Ovary (tissue), 9 donors: ENCODE data around the gene MAN2A1. TPM values are rescaled to one million over a fixed set of nuclear protein-coding genes. Genes with fewer than 3 reads are reported as not detected.

ENCODE experiments used
- DNase-seq, 5 donors: peaks; one replicate each; pipeline ENCODE4 v3.0.0-alpha.2; 2019 to 2020
- H3K27ac ChIP-seq, 2 donors: fragments of 200-600 bp; one replicate each; pipeline versions ENCODE4 v1.5.1 to v1.8.0; 2019 to 2022
- H3K27me3 ChIP-seq: fragments of 200-600 bp; one replicate; pipeline ENCODE4 v1.8.0; 2022
- H3K36me3 ChIP-seq: fragments of 200-600 bp; sonication (generic); one replicate; pipeline ENCODE4 v1.5.1; 2019
- H3K4me1 ChIP-seq: one replicate; pipeline ENCODE4 v1.8.1; 2013; ENCODE audit warnings: mild to moderate bottlenecking, moderate library complexity; ENCODE audit not compliant: insufficient read depth
- H3K4me3 ChIP-seq: fragments of 200-600 bp; sonication (generic); one replicate; pipeline ENCODE4 v1.5.1; 2017
- H3K9me3 ChIP-seq, 2 donors: fragments of 200-600 bp in 1 of 2; sonication (generic) in 1 of 2; one replicate each; pipeline versions ENCODE4 v1.5.1 to v1.8.1; 2013 to 2019; ENCODE audit warnings: mild to moderate bottlenecking in 1 of 2, moderate library complexity in 1 of 2
- EP300 ChIP-seq: sonication (generic); formaldehyde crosslinking; IDR thresholded peaks from one replicate; pipeline ENCODE4 v1.6.1; 2017; ENCODE audit warnings: antibody characterized with exemption
- POLR2A ChIP-seq: fragments of 450-650 bp; IDR thresholded peaks from one replicate; pipeline ENCODE4 v1.6.1; 2017; ENCODE audit warnings: antibody characterized with exemption, mild to moderate bottlenecking, moderate library complexity
- WGBS, 3 donors: extraction: QIAGEN DNeasy Blood & Tissue Kit in 1 of 3; methylation state at CpG; one replicate each; pipeline versions ENCODE4 v1.1.5 to v1.1.7; 2013 to 2017; 5-methylcytosine and 5-hydroxymethylcytosine counted together
- intact Hi-C, 4 donors: fragments of 100-400 bp; cut with DNase I; formaldehyde crosslinking; loops; one replicate each; pipeline versions ENCODE4 v1.11.0 to v1.15.1; 2022 to 2023
- polyA plus RNA-seq, 2 donors: library from polyadenylated mRNA; stranded (reverse); fragments of 200-250 nt in 1 of 2; fragments of 350-450 nt in 1 of 2; fragmentation: Illumina TruSeq in 1 of 2; extraction: RNeasy Lipid Tissue Mini Kit (QIAGEN cat#74804) in 1 of 2; gene quantifications; one replicate each; pipeline ENCODE4 v1.2.3, GENCODE V29; 2013 to 2014
- total RNA-seq, 7 donors: library from RNA; depleted of rRNA in 2 of 7; stranded (reverse); fragments of >200 nt in 2 of 7; fragmentation: NEBNext Ultra II Directional in 3 of 7; extraction: Animal tissue kit (Norgen Biotek cat#: 25700) in 3 of 7; gene quantifications; one replicate each; pipeline versions ENCODE4 v1.1.0 to v1.2.4, GENCODE V29; 2016 to 2023
- TF ChIP-seq, protein P1 (sequence below), 3 donors: fragments of 450-650 bp in 2 of 3; fragments of 200-600 bp in 1 of 3; IDR thresholded peaks; one replicate each; pipeline versions ENCODE4 v1.5.1 to v1.8.0; 2016 to 2022; ENCODE audit warnings: antibody characterized with exemption in 3 of 3, mild to moderate bottlenecking in 1 of 3
- donor health status: DM: no; HTN: no; CAD: no; lungs with moderate emphysema.
- donor health status: DM: no; HTN: no; CAD: no.
- donor health status: Bipolar disorder and iron deficiency.
- donor health status: DM: yes; HTN: yes; CAD: no.
- donor health status: DM: no; HTN: no; CAD: no.
- donor health status: DM: yes; HTN: yes; CAD: no.

Gene MAN2A1
- total and polyA plus RNA-seq, 9 donors = 10.7 to 56.5 (median 31.1) TPM

DNA sequence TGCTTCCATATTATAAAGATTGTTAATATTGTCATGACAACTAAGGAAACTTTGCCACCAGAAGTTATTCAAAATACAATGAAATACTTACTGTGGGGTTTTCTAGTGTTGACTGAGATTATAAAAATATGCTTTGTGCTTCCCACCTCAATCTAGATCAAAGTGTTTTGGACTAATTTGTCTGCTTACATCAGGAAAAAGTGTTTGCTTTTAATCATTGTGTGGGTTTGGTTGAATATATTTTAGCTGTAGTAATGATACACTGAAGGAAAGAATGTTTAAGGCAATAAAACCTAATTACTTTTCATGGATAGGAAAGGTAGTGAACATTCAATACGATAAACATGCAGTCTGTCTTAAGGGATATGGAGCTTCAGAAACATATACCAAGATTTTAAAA lies 29.8 kb upstream of the MAN2A1 start:
- Histone ChIP-seq H3K27ac (no peak overlapping the region), H3K4me1 (no peaks in the 10 kb centered on the region), H3K4me3 (no peak overlapping the region), H3K27me3 (no peaks in the 10 kb centered on the region), H3K36me3 (no peaks in the 10 kb centered on the region), H3K9me3 (no peaks in the 10 kb centered on the region)
- DNase-seq = no peak
- WGBS, 3 donors = 72 to 76% (median 75%) methylated on average over 1 of the region's 1 CpG
- intact Hi-C loops = no loop called here
- TF ChIP-seq EP300 = no peak

DNA sequence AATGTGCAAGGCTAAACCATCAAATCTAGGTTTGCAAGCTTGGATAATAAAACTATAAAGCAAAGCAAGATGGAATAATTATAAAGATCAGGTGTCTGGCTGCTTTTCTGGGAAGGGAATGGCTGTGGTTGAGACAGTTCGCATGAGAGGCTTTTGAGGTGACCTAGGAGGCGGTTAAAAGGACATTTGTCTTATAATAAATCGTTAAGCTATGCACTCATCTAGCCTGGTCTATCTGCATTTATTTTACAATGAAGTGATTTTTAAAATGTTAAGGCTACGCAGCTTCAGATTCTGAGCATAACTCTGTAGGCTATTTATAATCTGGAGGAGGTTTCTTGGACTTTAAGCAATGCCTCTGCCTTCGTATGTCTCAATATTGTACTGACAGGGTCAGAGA lies 29.4 kb upstream of the MAN2A1 start:
- no peaks in the 10 kb centered on the region for H3K27me3 ChIP-seq
- H3K27ac ChIP-seq = no peak overlapping the region
- no peak for DNase-seq
- H3K4me1 ChIP-seq = no peaks in the 10 kb centered on the region
- no peaks in the 10 kb centered on the region for H3K36me3 ChIP-seq
- no peaks in the 10 kb centered on the region for H3K9me3 ChIP-seq
- TF ChIP-seq, protein P1, sequence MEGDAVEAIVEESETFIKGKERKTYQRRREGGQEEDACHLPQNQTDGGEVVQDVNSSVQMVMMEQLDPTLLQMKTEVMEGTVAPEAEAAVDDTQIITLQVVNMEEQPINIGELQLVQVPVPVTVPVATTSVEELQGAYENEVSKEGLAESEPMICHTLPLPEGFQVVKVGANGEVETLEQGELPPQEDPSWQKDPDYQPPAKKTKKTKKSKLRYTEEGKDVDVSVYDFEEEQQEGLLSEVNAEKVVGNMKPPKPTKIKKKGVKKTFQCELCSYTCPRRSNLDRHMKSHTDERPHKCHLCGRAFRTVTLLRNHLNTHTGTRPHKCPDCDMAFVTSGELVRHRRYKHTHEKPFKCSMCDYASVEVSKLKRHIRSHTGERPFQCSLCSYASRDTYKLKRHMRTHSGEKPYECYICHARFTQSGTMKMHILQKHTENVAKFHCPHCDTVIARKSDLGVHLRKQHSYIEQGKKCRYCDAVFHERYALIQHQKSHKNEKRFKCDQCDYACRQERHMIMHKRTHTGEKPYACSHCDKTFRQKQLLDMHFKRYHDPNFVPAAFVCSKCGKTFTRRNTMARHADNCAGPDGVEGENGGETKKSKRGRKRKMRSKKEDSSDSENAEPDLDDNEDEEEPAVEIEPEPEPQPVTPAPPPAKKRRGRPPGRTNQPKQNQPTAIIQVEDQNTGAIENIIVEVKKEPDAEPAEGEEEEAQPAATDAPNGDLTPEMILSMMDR (IDR thresholded peaks at IDR 0.05) = no peak
- TF ChIP-seq POLR2A (no peak), EP300 (no peak)
- intact Hi-C loops = no loop called here
- 74 to 79% (median 76%) methylated on average over 5 of the region's 5 CpGs for WGBS, 3 donors
- H3K4me3 ChIP-seq = no peak overlapping the region

DNA sequence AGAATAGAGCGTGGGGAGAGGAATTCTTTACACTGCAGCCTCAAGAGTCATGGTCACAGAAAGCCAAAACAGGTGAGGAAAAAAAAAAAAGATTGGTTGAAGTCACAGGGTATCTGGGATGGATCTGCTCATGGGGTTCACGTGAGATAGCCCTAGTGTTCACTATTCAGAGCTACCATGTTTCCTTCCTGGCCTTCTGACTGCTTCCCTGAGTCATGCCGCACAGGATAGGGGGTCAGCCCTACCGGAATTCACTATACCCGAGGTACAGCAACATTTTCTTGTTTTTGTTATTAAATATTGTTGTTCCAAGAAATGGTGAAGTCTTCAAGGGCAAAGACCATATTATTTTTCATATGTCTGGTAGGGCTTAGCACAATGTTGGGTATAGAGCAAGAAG lies 21.5 kb upstream of the MAN2A1 start:
- H3K27me3 ChIP-seq = no peaks in the 10 kb centered on the region
- no peaks in the 10 kb centered on the region for H3K4me1 ChIP-seq
- no peaks in the 10 kb centered on the region for H3K9me3 ChIP-seq
- no peak for DNase-seq
- intact Hi-C loops = no loop called here
- no peak overlapping the region for H3K27ac ChIP-seq
- WGBS, 3 donors = 81 to 86% (median 83%) methylated on average over 5 of the region's 5 CpGs
- no peaks in the 10 kb centered on the region for H3K36me3 ChIP-seq
- no peak for TF ChIP-seq EP300
- TF ChIP-seq, protein P1 (IDR thresholded peaks at IDR 0.05) = no peak
- no peak for TF ChIP-seq POLR2A
- no peak overlapping the region for H3K4me3 ChIP-seq

DNA sequence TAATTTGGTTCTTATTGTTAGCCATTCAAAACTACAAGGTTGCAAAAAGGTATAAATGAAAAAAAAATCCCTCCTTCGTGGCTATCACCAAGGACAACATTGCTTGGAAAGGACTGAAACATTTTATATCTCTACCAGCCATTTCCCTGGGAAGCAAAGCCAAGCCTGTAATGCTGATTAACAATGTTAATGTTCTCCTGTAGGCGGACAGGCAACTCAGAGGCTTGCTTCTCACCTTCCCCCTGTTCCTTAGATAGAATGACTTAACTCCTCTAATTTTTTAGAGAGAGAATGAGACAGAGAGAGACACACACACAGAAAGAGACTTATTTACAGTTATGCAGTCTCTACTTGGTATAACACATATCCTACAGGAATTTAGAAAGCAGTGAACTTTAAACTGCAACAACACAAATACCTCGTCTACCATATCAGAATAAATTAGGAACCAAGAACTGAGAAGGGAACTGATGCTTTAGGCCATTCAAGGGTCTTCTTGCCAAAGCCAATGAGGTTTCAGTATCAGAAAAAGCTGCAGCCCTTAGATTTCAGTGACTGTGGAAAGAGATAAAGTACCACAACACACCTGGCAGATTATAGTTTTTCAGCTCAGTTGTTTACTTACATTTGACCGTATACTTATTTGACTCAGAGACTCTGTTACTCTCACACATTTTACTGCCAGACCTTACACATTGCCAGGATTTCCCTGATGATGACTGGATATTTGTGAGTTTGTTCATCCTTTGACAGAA lies 20.9 kb upstream of the MAN2A1 start:
- intact Hi-C loops = no loop called here
- TF ChIP-seq POLR2A = no peak
- WGBS, 3 donors = 51 to 62% (median 55%) methylated on average over 4 of the region's 4 CpGs

DNA sequence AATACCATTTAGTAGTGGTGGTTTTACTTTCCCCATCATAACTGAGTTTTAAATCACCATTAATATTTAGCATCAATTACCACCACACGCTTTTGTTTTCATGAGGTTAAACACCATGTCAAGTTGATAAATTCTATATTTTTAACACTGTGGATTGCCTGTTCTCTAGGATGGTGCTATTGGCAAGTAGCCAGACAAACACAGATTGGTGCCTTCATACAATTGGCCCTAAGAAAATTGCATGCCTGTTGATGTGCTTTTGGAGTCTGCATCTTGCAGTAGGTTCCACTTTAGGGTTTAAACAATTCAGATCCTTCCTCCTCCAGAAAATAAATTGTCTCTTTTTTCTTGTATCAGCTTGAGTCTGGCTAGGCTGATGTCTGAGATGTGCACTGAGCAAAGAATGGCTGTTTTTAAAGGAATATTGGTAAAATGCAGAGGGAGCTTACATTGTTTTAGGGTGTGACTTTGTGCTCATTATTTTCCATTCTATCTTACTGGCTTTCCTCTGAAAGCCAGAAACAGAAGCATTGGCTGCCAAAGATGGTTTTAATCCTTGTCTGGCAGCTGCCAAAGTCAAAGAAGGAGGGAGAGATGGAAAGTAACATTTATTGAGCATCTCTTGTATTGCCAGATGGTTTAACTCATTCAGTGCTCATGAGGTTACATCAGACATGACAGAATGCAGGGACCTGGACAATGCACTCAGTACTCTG lies 19.6 kb upstream of the MAN2A1 start:
- H3K4me1 ChIP-seq = no peaks in the 10 kb centered on the region
- H3K27me3 ChIP-seq = no peaks in the 10 kb centered on the region
- no peak for DNase-seq
- 66 to 72% (median 69%) methylated on average over 1 of the region's 1 CpG for WGBS, 3 donors
- H3K36me3 ChIP-seq = no peaks in the 10 kb centered on the region
- H3K4me3 ChIP-seq = no peak overlapping the region
- TF ChIP-seq POLR2A = no peak
- TF ChIP-seq EP300 = no peak
- TF ChIP-seq, protein P1 (IDR thresholded peaks at IDR 0.05) = no peak
- H3K9me3 ChIP-seq = no peaks in the 10 kb centered on the region
- intact Hi-C loops = no loop called here
- no peak overlapping the region for H3K27ac ChIP-seq

More for the DNA sequence above, 20.9 kb upstream of the MAN2A1 start:
- Histone ChIP-seq H3K36me3 (no peaks in the 10 kb centered on the region), H3K27ac (no peak overlapping the region), H3K4me1 (no peaks in the 10 kb centered on the region), H3K27me3 (no peaks in the 10 kb centered on the region), H3K9me3 (no peaks in the 10 kb centered on the region), H3K4me3 (no peak overlapping the region)
- no peak for DNase-seq
